Activated B cell treated with CpG ODN at 0.5 μM for 24 hours (primary cell): ENCODE results near the gene LCN12. TPM values are rescaled to one million over a fixed set of nuclear protein-coding genes. Genes with fewer than 3 reads are reported as not detected.
A peak's percentile ranks its signal among the peaks of the same experiment; 100 is the strongest.

Experiments
- ATAC-seq: fragments of 200-7000 bp; cut with Tn5 transposase; one replicate; pipeline ENCODE4 v1.10.0; 2021; ENCODE audit warnings: low read depth, mild to moderate bottlenecking, moderate library complexity
- CTCF ChIA-PET: fragments of 350-600 bp; sonication (Branson Sonifier 250); formaldehyde crosslinking; loops from one replicate; lab custom pipeline; 2021; ENCODE audit warnings: antibody characterized with exemption; lab: Charles Lee
- POLR2A ChIA-PET: fragments of 350-600 bp; sonication (Branson Sonifier 250); formaldehyde crosslinking; loops from one replicate; lab custom pipeline; 2021; ENCODE audit warnings: antibody characterized with exemption; lab: Charles Lee
- DNase-seq: peaks from one replicate; pipeline ENCODE4 v3.0.0; 2022
- H3K27ac Mint-ChIP-seq: one replicate; pipeline ENCODE4 v1.8.0; 2020; ENCODE audit warnings: mixed read lengths
- H3K27me3 Mint-ChIP-seq: one replicate; pipeline ENCODE4 v1.8.0; 2021; ENCODE audit warnings: mixed read lengths
- H3K36me3 Mint-ChIP-seq: one replicate; pipeline ENCODE4 v1.8.0; 2021; ENCODE audit warnings: low read depth, mixed read lengths
- H3K4me1 Mint-ChIP-seq: one replicate; pipeline ENCODE4 v1.8.0; 2021; ENCODE audit warnings: mixed read lengths
- H3K4me3 Mint-ChIP-seq: one replicate; pipeline ENCODE4 v1.8.0; 2020; ENCODE audit warnings: mild to moderate bottlenecking, mixed read lengths
- H3K9me3 Mint-ChIP-seq: one replicate; pipeline ENCODE4 v1.8.0; 2020; ENCODE audit warnings: mixed read lengths
- intact Hi-C: fragments of 100-400 bp; cut with micrococcal nuclease; formaldehyde crosslinking; loops from one replicate; pipeline ENCODE4 v1.15.1; 2024
- total RNA-seq: library from RNA; stranded (reverse); gene quantifications from 2 replicates; pipeline ENCODE4 v1.2.3, GENCODE V29; 2022
- TF ChIP-seq, protein P1 (sequence below): fragments of 200-600 bp; IDR thresholded peaks from one replicate; pipeline ENCODE4 v1.8.0; 2022; ENCODE audit warnings: antibody characterized with exemption, mild to moderate bottlenecking

LCN12 gene
- total RNA-seq, 1 donor from 2014 or later = 2.4 TPM

DNA sequence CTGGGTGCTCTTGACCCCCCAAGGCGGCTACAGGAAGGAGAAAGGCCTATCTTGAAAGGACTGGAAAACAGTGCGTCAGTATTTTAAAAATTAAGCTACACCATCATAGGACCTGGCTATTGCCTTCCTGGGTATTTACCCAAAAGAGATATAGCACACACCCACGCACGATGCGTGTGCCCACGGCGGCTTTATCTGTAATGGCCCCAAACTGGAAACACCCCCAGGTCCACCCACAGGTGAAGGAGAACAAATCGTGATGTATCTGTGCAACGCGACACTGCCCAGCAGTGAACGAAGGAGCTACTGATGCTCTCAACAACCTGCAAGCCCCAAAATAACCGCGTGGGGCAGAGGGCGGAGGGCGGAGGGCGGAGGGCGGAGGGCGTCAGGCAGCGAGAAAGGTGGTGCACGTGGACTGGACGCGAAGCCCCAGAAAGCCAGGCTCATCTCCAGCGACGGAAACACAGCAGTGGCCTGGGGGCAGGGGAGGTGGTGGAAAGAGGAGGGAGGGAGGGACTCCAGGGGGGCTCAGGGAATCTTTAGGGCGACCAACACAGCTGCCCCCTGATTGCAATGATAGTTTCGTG, 12.9 kb downstream of the LCN12 start:
- ATAC-seq (no peak), DNase-seq (no peak)
- no peaks in the 10 kb centered on the region for H3K9me3 Mint-ChIP-seq
- ChIA-PET POLR2A (interaction anchor here (0.6 kb wide), 1 partner anchor 31 kb away, joined by 3 read pairs; the partner anchor contains the start of gene CLIC3), CTCF (no interaction called here)
- H3K4me3 Mint-ChIP-seq = no peak overlapping the region
- intact Hi-C loops = no loop called here
- TF ChIP-seq, protein P1, sequence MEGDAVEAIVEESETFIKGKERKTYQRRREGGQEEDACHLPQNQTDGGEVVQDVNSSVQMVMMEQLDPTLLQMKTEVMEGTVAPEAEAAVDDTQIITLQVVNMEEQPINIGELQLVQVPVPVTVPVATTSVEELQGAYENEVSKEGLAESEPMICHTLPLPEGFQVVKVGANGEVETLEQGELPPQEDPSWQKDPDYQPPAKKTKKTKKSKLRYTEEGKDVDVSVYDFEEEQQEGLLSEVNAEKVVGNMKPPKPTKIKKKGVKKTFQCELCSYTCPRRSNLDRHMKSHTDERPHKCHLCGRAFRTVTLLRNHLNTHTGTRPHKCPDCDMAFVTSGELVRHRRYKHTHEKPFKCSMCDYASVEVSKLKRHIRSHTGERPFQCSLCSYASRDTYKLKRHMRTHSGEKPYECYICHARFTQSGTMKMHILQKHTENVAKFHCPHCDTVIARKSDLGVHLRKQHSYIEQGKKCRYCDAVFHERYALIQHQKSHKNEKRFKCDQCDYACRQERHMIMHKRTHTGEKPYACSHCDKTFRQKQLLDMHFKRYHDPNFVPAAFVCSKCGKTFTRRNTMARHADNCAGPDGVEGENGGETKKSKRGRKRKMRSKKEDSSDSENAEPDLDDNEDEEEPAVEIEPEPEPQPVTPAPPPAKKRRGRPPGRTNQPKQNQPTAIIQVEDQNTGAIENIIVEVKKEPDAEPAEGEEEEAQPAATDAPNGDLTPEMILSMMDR = no peak
- H3K4me1 Mint-ChIP-seq = peaks cover 9% of the 10 kb centered on the region
- no peaks in the 10 kb centered on the region for H3K36me3 Mint-ChIP-seq
- no peak overlapping the region for H3K27ac Mint-ChIP-seq
- peaks cover 9% of the 10 kb centered on the region for H3K27me3 Mint-ChIP-seq

DNA sequence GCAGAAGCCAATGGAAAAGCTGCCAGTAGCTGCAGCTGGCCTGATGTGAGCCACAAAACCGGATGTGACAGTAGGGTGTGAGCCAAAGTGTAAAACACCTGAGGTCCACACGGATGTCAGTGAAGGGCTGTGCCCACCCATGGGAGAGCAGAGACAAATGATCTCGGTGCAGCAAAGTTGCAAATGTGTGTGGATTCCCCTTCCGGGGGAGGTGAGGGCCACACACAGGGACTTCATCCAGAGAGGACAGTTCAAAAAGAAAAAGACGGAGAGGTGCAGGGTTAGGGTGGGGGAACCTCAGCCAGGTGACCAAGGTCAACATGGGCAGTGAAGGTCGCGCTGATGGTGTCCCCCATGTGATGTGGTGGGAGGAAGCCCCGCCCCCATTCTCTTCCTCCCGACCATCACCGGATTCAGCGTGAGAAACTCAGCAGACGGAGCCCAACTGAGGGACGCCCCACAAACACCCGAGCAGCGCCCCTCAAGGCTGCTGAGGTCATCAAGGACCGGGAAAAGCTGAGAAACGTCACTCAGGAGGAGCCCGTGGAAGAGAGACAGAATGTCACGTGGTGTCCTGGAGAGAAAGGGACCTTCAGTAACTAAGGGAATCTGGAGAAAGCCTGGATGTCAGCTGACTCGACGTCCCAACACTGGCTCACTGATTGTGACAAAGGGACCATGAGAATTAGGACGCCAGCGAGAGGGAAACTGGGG, 13.9 kb downstream of the LCN12 start:
- ATAC-seq = peak; percentile 37

DNA sequence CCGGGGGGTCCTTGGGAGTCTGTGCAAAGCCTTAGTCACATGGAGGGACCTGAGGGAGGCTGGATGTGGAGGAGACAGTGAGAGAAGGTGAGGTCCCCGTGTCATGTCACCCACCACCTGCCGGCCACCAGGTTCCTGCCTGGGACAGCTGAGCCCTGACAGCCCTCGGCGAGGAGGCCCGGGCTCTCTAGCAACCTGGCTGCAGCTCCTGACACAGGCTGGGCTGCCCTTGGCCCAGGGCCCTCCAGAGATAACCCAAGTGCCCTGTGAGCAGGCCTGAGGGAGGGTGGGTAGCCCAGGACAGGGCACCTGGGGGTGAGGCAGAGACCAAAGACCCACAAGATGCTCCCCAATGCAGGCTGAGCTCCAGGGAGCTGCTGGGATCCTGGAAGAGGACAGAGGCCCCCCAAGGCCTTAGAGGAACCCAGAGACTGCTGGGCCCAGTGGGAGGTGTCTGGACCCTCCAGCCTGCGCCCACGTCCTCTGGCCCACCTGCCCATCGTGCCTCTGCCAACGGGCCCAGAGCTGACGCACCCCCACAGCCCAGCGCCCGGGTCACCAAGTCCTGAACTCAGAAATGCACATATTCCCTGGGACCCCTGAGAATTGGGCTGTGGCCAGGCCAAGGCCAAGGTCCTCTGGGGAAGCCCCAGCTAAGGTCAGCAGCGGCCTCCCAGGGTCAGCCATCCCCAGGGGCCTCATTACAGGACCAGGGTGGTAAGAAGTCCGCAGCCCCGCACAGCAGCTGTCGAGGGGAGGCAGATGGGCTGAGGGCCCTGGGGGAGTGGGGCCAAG, 16.5 kb downstream of the LCN12 start:
- Mint-ChIP-seq H3K4me3 (no peak overlapping the region), H3K27me3 (peaks cover 11% of the 10 kb centered on the region), H3K4me1 (peaks cover 9% of the 10 kb centered on the region), H3K9me3 (no peaks in the 10 kb centered on the region), H3K27ac (no peak overlapping the region), H3K36me3 (no peaks in the 10 kb centered on the region)
- ATAC-seq = no peak
- CTCF ChIA-PET = no interaction called here
- intact Hi-C loops = no loop called here
- no peak for DNase-seq
- TF ChIP-seq, protein P1 = no peak
- POLR2A ChIA-PET = no interaction called here

More for the DNA sequence above, 13.9 kb downstream of the LCN12 start:
- ChIA-PET POLR2A (interaction anchor here (0.6 kb wide), 1 partner anchor 47 kb away, joined by 3 read pairs; no protein-coding TSS in a partner anchor), CTCF (no interaction called here)
- TF ChIP-seq, protein P1 = no peak
- Mint-ChIP-seq H3K4me1 (peaks cover 9% of the 10 kb centered on the region), H3K27me3 (peaks cover 11% of the 10 kb centered on the region), H3K9me3 (no peaks in the 10 kb centered on the region), H3K4me3 (peak overlapping the region; percentile 64), H3K36me3 (no peaks in the 10 kb centered on the region), H3K27ac (no peak overlapping the region)
- DNase-seq = no peak
- intact Hi-C loops = no loop called here

DNA sequence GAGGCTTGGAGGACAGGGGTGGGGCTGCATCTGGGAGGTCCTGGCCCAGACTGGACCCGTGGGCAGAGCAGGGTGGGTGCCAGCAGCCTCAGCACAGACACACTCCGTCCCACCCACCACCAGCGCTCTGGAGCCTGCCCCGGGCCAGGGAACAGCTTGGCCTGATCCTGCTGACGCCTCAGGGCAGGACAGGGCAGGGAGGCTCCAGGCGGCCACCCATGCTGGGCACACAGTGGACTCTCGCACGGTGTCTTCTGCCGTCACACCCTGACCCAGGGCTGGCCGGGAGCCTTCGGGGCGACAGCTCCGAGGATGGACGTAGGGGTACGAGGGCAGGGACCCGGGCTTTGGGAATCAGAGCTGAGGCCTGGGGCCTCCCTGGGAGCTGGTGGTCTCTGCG, 17.1 kb downstream of the LCN12 start:
- DNase-seq (no peak), ATAC-seq (no peak)
- Mint-ChIP-seq H3K4me3 (no peak overlapping the region), H3K9me3 (no peaks in the 10 kb centered on the region), H3K36me3 (no peaks in the 10 kb centered on the region), H3K27me3 (peaks cover 11% of the 10 kb centered on the region), H3K4me1 (peaks cover 9% of the 10 kb centered on the region), H3K27ac (no peak overlapping the region)
- intact Hi-C loops = no loop called here
- TF ChIP-seq, protein P1 = no peak
- ChIA-PET CTCF (no interaction called here), POLR2A (no interaction called here)

DNA sequence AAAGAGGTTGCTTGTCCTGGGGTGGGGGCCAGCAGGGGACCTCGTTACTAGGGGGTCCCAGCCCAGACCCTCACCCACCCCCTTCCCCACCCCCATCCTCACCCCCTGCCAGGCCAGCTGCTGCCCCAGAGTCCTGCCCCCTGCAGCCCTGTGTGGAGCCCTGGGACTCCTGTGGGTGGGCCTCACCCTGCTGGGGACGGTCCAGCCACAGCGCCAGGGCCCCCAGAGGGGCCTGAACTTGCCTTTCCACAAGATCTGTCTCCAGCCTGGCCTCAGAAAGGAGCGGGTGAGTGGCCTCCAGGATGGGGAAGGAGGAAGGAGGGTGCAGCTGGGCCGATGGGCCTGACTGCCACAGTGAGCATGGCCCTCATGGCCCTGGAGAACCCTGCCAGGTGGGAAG, 17.7 kb downstream of the LCN12 start:
- Mint-ChIP-seq H3K36me3 (no peaks in the 10 kb centered on the region), H3K4me1 (peaks cover 9% of the 10 kb centered on the region), H3K9me3 (no peaks in the 10 kb centered on the region), H3K27me3 (peaks cover 11% of the 10 kb centered on the region), H3K27ac (no peak overlapping the region), H3K4me3 (no peak overlapping the region)
- DNase-seq (no peak), ATAC-seq (no peak)
- intact Hi-C loops = no loop called here
- ChIA-PET POLR2A (no interaction called here), CTCF (no interaction called here)
- TF ChIP-seq, protein P1 = no peak
